Nephron progenitor cell (in vitro differentiated cells): ENCODE measurements around the gene KAT8.
"Not testable (repeated sequence)": the region's sequence is repeated elsewhere in the genome, so short reads cannot be mapped to it uniquely, and the experiment has no call there.

Experiments used
- DNase-seq: peaks from one replicate; pipeline ENCODE4 v3.0.0; 2021
- H3K27ac Mint-ChIP-seq: 2 replicates; pipeline ENCODE4 v1.8.0; 2021; ENCODE audit warnings: mild to moderate bottlenecking, moderate library complexity, mixed read lengths
- H3K27me3 Mint-ChIP-seq: 2 replicates; pipeline ENCODE4 v1.8.0; 2021; ENCODE audit warnings: mild to moderate bottlenecking, low read depth, mixed read lengths; ENCODE audit not compliant: poor library complexity
- H3K36me3 Mint-ChIP-seq: 2 replicates; pipeline ENCODE4 v1.8.0; 2021; ENCODE audit warnings: low read depth, mixed read lengths
- H3K4me1 Mint-ChIP-seq: 2 replicates; pipeline ENCODE4 v1.8.0; 2021; ENCODE audit warnings: mixed read lengths
- H3K4me3 Mint-ChIP-seq: 2 replicates; pipeline ENCODE4 v1.8.0; 2021; ENCODE audit warnings: mild to moderate bottlenecking, moderate library complexity, mixed read lengths
- H3K9me3 Mint-ChIP-seq: 2 replicates; pipeline ENCODE4 v1.8.0; 2021; ENCODE audit warnings: mild to moderate bottlenecking, moderate library complexity, mixed read lengths
- TF ChIP-seq, protein P1 (sequence below): fragments of 200-600 bp; sonication (generic); IDR thresholded peaks from 2 replicates; pipeline ENCODE4 v1.5.0; 2021; ENCODE audit warnings: antibody characterized with exemption

The KAT8 gene

DNA sequence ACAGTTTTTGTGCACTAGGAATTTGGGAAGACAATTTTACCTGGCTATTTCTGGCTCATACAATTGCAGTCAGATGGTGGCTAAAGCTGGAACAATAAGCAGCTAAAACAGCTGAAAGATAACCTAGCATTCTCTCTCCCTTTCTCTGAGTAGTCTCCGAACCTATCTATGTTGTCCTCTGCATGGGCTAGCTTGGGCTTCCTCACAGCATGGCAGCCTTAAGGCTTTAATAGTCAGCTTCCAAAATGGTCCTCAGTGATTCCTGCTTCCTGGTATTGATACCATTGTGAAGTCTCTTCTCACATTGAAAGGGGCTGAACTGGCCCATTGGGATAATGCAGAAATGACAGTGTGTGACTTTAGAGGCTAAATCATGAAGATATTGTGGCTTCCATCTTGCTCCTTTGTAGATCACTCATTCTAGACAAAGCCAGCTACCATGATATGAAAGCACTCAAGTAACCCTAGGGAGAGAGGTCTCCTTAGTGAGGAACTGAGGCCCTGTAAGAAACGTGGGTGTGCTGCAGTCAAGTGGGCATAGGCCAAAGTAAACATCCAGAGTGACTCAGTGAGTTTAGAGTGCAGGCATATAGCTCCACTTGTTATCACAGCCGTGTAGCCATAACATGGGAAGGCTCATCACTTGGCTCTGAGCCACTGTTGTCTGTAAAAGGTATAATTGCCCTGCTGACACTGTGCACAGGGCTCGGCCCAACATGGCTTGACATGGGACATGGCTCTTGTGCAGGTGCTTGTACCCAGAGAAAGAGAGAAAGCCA is 17.4 kb upstream of the KAT8 start:
- TF ChIP-seq, protein P1, sequence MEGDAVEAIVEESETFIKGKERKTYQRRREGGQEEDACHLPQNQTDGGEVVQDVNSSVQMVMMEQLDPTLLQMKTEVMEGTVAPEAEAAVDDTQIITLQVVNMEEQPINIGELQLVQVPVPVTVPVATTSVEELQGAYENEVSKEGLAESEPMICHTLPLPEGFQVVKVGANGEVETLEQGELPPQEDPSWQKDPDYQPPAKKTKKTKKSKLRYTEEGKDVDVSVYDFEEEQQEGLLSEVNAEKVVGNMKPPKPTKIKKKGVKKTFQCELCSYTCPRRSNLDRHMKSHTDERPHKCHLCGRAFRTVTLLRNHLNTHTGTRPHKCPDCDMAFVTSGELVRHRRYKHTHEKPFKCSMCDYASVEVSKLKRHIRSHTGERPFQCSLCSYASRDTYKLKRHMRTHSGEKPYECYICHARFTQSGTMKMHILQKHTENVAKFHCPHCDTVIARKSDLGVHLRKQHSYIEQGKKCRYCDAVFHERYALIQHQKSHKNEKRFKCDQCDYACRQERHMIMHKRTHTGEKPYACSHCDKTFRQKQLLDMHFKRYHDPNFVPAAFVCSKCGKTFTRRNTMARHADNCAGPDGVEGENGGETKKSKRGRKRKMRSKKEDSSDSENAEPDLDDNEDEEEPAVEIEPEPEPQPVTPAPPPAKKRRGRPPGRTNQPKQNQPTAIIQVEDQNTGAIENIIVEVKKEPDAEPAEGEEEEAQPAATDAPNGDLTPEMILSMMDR = no peak
- Mint-ChIP-seq H3K36me3 (no peaks in the 10 kb centered on the region), H3K27me3 (peaks cover 13% of the 10 kb centered on the region), H3K9me3 (peaks cover 21% of the 10 kb centered on the region), H3K4me3 (no peak overlapping the region), H3K4me1 (peaks cover 9% of the 10 kb centered on the region), H3K27ac (no peak overlapping the region)
- no peak for DNase-seq

DNA sequence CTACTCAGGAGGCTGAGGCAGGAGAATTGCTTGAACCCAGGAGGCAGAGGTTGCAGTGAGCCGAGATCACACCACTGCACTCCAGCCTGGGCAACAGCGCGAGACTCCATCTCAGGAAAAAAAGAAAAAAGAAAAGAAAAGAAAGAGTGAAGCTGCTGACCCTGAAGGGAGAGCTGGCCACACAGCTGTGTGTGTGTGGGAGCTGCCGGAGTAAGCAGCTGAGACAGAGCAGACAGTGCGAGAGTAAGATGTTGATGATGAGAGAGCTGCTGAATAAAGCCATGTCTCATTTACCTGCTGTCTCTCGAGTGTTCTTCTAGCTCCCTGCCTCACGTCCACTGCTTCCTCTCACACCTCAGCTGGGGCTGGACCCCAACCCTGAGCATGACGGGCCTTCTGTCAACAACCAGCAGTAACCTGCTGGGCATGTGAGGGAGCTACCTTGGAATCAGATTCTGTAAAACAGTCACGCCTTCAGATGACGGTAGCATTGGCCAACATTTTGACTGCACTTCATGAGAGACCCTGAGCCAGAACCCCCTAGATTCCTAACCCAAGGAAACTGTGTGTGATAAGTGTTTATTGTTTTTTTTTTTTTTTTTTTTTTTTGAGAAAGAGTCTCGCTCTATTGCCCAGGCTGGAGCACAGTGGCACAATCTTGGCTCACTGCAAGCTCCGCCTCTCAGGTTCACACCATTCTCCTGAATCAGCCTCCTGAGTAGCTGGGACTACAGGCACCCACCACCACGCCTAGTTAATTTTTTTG is 16.4 kb upstream of the KAT8 start:
- H3K4me1 Mint-ChIP-seq, H3K4me3 Mint-ChIP-seq, H3K27ac Mint-ChIP-seq, H3K36me3 Mint-ChIP-seq, DNase-seq: not testable (repeated sequence)
- H3K27me3 Mint-ChIP-seq = peaks cover 13% of the 10 kb centered on the region
- peaks cover 18% of the 10 kb centered on the region for H3K9me3 Mint-ChIP-seq

DNA sequence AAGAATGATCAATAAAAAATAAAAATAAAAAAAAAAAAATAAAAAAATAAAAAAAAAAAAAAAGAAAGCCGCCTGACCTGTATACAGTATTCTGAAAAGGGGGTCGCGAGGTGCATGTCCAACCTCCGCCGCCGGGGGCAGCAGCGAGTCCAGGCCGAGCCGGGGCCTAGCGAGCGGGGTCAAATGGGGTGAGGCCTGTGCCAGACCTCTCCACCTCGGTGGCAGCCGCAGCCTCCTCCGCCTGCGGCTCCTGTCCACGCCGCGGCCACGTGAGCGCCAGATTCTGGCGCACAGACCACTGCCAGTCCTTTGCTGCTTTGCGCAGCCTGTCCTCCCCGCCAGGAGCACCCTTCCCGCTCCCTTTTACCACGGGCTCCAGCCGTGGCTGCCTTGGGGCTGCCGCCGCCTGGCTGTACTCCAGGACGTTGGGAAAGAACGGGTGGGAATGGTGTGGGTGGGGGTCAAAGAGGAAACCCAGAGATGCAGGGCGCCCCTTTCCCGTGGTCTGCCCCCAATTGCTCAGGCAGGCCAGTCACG is 11.7 kb upstream of the KAT8 start:
- Mint-ChIP-seq H3K4me3 (no peak overlapping the region), H3K36me3 (peaks cover 10% of the 10 kb centered on the region), H3K27ac (no peak overlapping the region), H3K9me3 (peaks cover 9% of the 10 kb centered on the region), H3K27me3 (peaks cover 7% of the 10 kb centered on the region), H3K4me1 (peaks cover 25% of the 10 kb centered on the region)
- TF ChIP-seq, protein P1 = peak; percentile 62
- DNase-seq = peak; percentile 86

DNA sequence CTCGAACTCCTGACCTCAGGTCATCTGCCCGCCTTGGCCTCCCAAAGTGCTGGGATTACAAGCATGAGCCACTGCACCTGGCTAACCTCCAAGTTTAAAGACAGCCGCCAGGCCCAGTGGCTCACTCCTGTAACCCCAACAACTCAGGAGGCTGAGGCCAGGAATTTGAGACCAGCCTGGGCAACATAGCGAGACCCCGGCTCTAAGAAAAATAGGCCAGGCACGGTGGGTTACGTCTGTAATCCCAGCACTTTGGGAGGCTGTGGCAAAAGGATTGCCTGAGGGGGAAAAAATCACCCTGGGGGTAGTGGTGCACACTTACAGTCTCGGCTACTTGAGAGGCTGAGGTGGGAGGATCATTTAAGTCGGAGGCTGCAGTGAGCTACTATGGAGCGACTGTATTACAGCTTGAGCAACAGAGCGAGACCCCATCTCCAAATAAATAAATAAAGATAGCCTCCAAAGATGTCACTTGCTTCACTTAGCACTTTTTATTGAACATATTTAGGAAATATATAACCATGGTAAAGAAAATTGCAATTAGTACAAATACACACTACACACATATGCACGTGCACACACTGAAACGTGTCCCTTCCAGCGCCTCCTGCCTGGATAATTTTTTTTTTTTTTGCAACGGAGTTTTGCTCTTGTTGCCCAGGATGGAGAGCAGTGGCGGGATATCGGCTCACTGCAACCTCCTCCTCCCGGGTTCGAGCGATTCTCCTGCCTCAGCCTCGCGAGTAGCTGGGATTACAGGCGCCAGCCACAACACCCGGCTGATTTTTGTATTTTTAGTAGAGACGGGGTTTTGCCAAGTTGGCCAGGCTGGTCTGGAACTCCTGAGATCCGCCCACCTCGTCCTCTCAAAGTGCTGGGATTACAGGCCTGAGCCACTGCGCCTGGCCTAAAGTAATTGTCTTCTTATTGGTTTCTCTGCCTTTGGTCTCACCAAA is 10.7 kb upstream of the KAT8 start:
- DNase-seq = no peak
- Mint-ChIP-seq H3K4me1 (peaks cover 20% of the 10 kb centered on the region), H3K27me3 (peaks cover 3% of the 10 kb centered on the region), H3K9me3 (peaks cover 9% of the 10 kb centered on the region), H3K27ac (peak overlapping the region; percentile 57), H3K4me3 (peak overlapping the region; percentile 88), H3K36me3 (peaks cover 16% of the 10 kb centered on the region)
- TF ChIP-seq, protein P1 = no peak

DNA sequence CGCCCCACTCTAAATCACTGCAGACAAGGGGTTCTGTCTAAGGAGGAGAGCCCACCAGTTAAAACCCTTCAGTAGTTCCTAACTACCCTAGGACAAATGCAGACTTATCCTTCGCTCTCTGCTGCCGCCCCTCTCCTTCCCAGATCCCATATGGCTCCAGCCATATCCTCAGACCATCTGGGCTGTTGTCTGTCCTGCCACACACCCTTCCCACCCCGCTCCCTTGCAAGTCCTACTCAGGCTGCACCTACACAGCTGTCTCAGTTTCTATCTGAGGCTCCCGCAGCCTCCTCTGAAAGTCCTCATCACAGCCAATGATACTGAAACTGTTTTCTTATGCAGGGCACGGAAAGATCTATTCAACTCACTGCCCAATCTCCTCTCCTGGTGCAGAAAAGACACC is 10.0 kb upstream of the KAT8 start:
- peak overlapping the region; percentile 88 for H3K4me3 Mint-ChIP-seq
- peaks cover 20% of the 10 kb centered on the region for H3K4me1 Mint-ChIP-seq
- H3K27ac Mint-ChIP-seq = peak overlapping the region; percentile 57
- DNase-seq = no peak
- H3K27me3 Mint-ChIP-seq = peaks cover 3% of the 10 kb centered on the region
- TF ChIP-seq, protein P1 = no peak
- H3K9me3 Mint-ChIP-seq = peaks cover 9% of the 10 kb centered on the region
- H3K36me3 Mint-ChIP-seq = peaks cover 16% of the 10 kb centered on the region
